Measurements from ENCODE around the gene TMPRSS12.
"Not testable (repeated sequence)": the region's sequence is repeated elsewhere in the genome, so short reads cannot be mapped to it uniquely, and the experiment has no call there.

The TMPRSS12 gene

DNA sequence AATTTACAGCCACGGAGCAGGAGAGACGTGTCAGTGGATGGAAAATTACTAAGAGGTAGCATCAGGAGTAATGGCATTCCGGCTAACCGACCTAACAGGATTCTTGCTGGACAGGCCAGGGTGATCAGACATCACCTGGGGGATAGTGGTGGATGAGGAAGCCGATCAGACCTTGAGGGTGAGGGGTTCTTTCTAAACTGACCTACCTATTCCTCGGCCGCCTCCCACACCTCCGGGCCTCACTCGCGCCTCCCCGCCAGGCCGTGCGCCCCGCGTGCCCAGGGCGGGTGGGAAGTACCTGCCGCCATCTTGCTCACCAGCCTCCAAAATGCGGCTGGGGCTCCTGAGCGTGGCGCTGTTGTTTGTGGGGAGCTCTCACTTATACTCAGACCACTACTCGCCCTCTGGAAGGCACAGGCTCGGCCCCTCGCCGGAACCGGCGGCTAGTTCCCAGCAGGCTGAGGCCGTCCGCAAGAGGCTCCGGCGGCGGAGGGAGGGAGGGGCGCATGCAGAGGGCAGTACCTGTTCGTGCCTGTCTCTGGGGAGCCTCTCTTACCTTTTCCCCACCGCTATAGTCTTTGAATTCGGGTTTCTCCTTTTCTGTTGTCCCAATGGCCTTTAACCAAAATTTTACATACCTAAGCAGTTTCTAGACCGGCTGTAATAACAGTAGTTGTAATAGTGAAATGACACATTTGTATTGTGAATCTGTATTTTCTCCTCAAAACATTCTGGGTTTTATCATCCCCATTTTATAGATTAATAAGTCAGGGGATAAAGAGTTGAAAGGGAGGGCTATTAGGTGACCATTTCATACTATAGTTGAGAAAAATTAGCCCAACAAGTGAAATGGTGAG is at the start of gene TMPRSS12:
TMPRSS12 (plus strand) TSS at position 290 of the 857 bp plus-strand sequence; CDS start at position 329, 39 bp downstream.
- DNase-seq (ENCODE audit: low read depth in 2 of 2) = no peak

- no peak for DNase-seq (ENCODE audit: low read depth in 2 of 2)
Measured at GRCh38 chr12:50799908-50800307, 42.8 kb upstream of the TMPRSS12 start.

GRCh38 chr12:50803230-50803875 is 39.4 kb upstream of the TMPRSS12 start:
- no peak for DNase-seq (ENCODE audit: low read depth in 2 of 2)

- no peak for DNase-seq (ENCODE audit: low read depth in 2 of 2)
Measured at GRCh38 chr12:50806176-50806575, 36.5 kb upstream of the TMPRSS12 start.

DNA sequence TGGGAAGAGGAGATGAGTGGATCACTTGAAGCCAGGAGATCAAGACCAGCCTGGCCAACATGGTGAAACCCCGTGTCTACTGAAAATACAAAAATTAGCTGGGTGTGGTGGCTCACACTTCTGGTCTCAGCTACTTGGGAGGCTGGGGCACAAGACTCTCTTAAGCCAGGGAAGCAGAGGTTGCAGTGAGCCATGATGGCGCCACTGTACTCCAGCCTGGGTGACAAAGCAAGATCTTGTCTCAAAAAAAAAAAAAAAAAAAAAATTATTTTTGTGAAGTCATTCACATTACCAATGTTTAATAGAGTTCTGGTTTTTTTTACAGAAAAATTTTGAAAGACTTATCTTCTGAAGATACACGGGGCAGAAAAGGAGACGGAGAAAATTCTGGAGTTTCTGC is 33.6 kb upstream of the TMPRSS12 start:
- DNase-seq (ENCODE audit: low read depth in 2 of 2) = not testable (repeated sequence)

DNA sequence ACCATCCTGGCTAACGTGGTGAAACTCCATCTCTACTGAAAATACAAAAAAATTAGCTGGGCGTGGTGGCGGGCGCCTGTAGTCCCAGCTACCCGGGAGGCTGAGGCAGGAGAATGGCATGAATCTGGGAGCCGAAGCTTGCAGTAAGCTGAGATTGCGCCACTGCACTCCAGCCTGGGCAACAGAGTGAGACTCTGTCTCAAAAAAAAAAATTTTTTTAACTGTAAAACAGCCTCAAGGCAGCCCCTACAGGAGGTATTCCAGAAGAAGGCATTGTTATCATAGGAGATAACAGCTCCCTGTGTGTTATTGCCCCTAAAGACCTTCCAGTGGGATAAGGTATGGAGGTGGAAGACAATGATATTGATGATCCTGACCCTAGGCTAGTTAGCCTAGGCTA is 27.8 kb upstream of the TMPRSS12 start:
- DNase-seq (ENCODE audit: low read depth in 2 of 2) = not testable (repeated sequence)

DNA sequence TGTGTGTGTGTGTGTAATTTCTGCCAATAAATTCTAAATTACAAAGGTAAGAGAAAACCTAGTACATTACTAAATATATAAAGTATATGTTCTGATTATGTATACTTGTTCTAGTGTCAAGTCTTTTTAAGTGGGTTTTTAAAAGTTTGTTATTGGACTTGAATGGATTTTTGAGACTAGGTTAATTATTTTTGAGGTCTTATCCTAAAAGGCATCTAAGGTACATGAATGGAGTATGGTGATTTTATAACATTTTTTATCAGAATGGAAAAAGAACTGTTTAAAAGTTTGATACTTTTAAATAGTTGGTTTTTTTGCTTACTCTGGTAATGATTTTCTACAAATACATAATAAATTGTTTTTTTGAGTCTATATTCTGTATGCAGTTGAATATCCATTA is 22.5 kb upstream of the TMPRSS12 start:
- DNase-seq (ENCODE audit: low read depth in 2 of 2) = no peak

- DNase-seq (ENCODE audit: low read depth in 2 of 2) = no peak
Measured at GRCh38 chr12:50822082-50822481, 20.6 kb upstream of the TMPRSS12 start.

DNA sequence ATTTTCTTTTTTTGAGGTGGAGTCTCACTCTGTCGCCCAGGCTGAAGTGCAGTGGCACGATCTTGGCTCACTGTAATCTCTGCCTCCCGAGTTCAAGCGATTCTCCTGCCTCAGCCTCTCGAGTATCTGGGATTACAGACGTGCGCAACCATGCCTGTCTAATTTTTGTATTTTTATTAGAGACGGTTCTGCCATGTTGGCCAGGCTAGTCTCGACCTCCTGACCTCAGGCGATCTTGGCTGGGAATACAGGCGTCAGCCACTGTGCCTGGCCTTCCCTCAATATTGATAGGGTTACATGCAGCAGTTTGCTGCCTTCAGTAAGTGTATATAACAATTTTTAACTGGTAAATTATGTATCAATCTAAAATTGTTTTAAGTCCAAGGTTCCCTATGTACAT is 19.0 kb upstream of the TMPRSS12 start:
- DNase-seq (ENCODE audit: low read depth in 2 of 2) = not testable (repeated sequence)

DNA sequence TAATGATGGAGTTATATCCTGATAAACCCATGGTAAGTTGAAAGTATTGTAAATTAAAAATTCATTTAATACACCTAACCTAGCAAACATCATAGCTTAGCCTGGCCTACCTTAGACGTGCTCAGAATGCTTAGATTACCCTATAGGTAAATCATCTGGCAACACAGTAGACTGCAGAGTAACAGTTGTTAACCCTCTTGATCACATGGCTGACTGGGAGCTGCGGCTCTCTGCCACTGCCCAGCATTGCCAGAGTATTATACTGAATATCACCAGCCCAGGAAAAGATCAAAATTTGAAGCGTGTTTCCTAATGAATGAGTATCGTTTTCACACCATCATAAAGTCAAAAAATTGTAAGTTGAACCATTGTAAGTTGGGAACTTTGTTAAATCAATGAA is 17.8 kb upstream of the TMPRSS12 start:
- DNase-seq (ENCODE audit: low read depth in 2 of 2) = no peak

GRCh38 chr12:50825372-50825838 is 17.3 kb upstream of the TMPRSS12 start:
- DNase-seq (ENCODE audit: low read depth in 2 of 2) = no peak

GRCh38 chr12:50828121-50828520 is 14.6 kb upstream of the TMPRSS12 start:
- DNase-seq (ENCODE audit: low read depth in 2 of 2) = no peak

DNA sequence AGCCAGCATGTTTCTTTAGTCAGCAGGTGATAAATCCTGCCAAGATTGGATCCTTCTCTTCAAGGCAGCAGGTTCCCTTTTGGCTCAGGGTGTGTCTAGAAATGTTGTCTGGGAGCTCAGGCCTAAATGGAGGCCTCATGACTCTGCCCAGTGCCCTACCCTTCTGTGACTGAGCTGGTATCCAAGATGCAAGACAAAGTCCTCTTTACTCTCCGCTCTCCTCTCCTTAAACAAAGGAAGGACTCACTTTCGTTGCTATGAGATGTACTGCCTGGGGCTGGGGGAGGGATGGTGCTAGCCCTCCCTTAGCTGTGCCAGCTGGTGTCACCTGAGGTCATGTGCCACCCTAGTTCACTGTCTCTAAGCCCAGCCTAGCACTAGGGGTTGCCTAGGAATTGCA is 13.8 kb upstream of the TMPRSS12 start:
- DNase-seq (ENCODE audit: low read depth in 2 of 2) = no peak

DNA sequence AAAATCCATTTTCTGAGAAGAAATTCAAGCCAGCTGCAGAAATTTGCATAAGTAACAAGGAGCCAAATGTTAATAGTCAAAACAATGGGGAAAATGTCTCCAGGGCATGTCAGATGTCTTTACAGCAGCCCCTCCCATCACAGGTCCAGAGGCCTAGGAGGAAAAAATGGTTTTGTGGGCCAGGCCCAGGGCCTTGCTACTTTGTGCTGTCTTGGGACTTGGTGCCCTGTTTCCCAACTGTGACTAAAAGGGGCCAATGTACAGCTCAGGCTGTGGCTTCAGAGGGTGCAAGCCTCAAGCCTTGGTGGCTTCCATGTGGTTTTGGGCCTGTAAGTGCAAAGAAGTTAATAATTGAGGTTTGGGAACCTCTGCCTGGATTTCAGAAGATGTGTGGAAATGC is 8.9 kb upstream of the TMPRSS12 start:
- not testable (repeated sequence) for DNase-seq (ENCODE audit: low read depth in 2 of 2)

DNA sequence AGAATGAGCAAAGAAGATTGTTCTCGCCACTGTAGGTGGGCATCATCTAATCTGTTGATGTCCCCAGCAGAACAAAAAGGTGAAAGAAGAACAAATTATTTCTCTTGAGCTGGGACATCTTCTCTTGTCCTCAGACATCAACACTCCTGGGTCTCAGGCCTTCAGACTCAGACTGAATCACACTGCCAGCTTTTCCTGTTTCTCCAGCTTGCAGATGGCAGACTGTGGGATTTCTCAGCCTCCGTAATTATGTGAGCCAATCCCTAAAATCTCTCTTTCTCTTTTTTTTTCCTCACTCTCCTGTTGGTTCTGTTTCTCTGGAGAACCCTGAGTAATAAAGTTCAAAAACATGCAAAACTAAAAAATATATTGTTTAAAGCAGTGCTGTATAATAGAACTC is 3.7 kb upstream of the TMPRSS12 start:
- DNase-seq (ENCODE audit: low read depth in 2 of 2) = no peak

GRCh38 chr12:50840809-50841487 is 1.8 kb upstream of the TMPRSS12 start:
- no peak for DNase-seq (ENCODE audit: low read depth in 2 of 2)

GRCh38 chr12:50841716-50842531 is 802 bp upstream of the TMPRSS12 start:
- no peak for DNase-seq (ENCODE audit: low read depth in 2 of 2)

DNA sequence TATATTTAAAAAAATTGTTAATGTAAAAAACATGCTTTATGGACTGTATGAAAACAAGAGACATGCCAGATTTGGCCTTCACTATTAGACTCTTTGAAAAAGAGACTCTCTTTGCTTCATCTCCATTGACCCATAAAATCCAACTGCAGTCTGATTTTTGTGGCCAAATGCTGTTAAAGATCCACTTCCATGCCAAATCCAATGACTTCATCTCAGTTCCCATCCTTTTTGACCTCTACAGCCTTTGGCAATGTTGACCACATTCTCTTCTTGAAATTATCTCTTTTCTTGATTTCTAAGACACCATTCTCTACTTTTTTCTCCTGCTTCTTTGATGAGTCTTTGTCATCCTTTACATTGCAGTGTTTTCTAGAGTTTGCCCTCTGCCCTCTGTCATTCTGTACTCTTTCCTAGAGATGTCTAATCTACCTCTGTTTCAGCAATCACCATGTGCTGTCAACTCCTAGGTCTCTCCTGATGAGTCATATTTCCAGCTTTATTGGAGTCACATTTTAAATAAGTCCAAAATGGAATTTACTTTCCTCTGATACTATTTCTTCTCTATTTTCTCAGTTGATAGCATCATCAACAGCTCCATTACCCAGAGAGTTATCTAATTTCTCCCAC is 2.4 kb downstream of the TMPRSS12 start:
- DNase-seq (ENCODE audit: low read depth in 2 of 2) = no peak

GRCh38 chr12:50848963-50849362 is 6.2 kb downstream of the TMPRSS12 start:
- DNase-seq (ENCODE audit: low read depth in 2 of 2) = no peak

DNA sequence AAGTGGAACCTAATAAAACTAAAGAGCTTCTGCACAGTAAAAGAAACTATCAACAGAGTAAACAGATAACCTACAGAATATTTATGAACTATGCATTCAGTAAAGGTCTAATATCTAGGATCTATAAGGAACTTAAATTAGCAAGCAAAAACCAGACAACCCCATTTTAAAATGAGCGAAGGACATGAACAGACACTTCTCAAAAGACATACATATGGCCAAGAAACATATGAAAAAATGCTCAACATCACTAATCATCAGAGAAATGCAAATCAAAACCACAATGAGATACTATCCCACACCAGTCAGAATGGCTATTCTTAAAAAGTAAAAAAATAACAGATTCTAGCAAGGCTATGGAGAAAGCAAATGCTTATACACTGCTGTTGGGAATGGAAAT is 12.5 kb downstream of the TMPRSS12 start:
- DNase-seq (ENCODE audit: low read depth in 2 of 2) = not testable (repeated sequence)

GRCh38 chr12:50855679-50856078 is 13.0 kb downstream of the TMPRSS12 start:
- DNase-seq (ENCODE audit: low read depth in 2 of 2) = not testable (repeated sequence)

All from activated CD8-positive, alpha-beta memory T cell treated with anti-CD3 and anti-CD28 coated beads for 4 hours (primary cell).